H9 (cell line): ENCODE data around the gene IKZF1. TPM values are rescaled to one million over a fixed set of nuclear protein-coding genes. Genes with fewer than 3 reads are reported as not detected.

ENCODE experiments used
- DNase-seq: peaks from one replicate; pipeline ENCODE4 v3.0.0-alpha.2; 2017
- H2AFZ ChIP-seq: one replicate; pipeline ENCODE4 v1.6.1; 2013; ENCODE audit warnings: mild to moderate bottlenecking, low read length, control low read depth, moderate library complexity
- H2AK5ac ChIP-seq: 2 replicates; pipeline ENCODE4 v1.6.1; 2013; ENCODE audit warnings: low read length, control low read depth, mixed read lengths; ENCODE audit not compliant: insufficient read length
- H2BK120ac ChIP-seq: one replicate; pipeline ENCODE4 v1.6.1; 2013; ENCODE audit warnings: low read depth, mild to moderate bottlenecking, low read length, control low read depth, inconsistent platforms; ENCODE audit not compliant: poor library complexity, severe bottlenecking
- H2BK12ac ChIP-seq: 2 replicates; pipeline ENCODE4 v1.6.1; 2013; ENCODE audit warnings: low read length, control low read depth, mixed read lengths, low read depth; ENCODE audit not compliant: insufficient read length
- H2BK15ac ChIP-seq: 2 replicates; pipeline ENCODE4 v1.6.1; 2013; ENCODE audit warnings: low read depth, low read length, control low read depth
- H2BK20ac ChIP-seq: one replicate; pipeline ENCODE4 v1.6.1; 2013; ENCODE audit warnings: low read depth, mild to moderate bottlenecking, low read length, control low read depth, inconsistent platforms; ENCODE audit not compliant: poor library complexity, severe bottlenecking
- H2BK5ac ChIP-seq: 2 replicates; pipeline ENCODE4 v1.6.1; 2013; ENCODE audit warnings: low read length, control low read depth, mixed read lengths; ENCODE audit not compliant: insufficient read length
- H3K14ac ChIP-seq: 2 replicates; pipeline ENCODE4 v1.6.1; 2013; ENCODE audit warnings: low read length, control low read depth; ENCODE audit not compliant: insufficient read depth
- H3K18ac ChIP-seq: 2 replicates; pipeline ENCODE4 v1.6.1; 2013; ENCODE audit warnings: low read depth, mild to moderate bottlenecking, mixed read lengths, low read length, control low read depth; ENCODE audit not compliant: insufficient read length
- H3K23ac ChIP-seq: 2 replicates; pipeline ENCODE4 v1.6.1; 2013; ENCODE audit warnings: low read length, control low read depth, mixed read lengths, low read depth; ENCODE audit not compliant: insufficient read length
- H3K23me2 ChIP-seq: 2 replicates; pipeline ENCODE4 v1.6.1; 2013; ENCODE audit warnings: low read depth, mild to moderate bottlenecking, mixed read lengths, low read length, control low read depth; ENCODE audit not compliant: insufficient read length, poor library complexity, severe bottlenecking
- H3K27ac ChIP-seq: 2 replicates; pipeline ENCODE4 v1.5.1; 2013; ENCODE audit warnings: low read length, control low read depth, mixed read lengths, low read depth; ENCODE audit not compliant: insufficient read length
- H3K27me3 ChIP-seq: 2 replicates; pipeline ENCODE4 v1.6.1; 2013; ENCODE audit warnings: low read length, control low read depth, inconsistent platforms; ENCODE audit not compliant: insufficient read depth
- H3K4ac ChIP-seq: 2 replicates; pipeline ENCODE4 v1.6.1; 2013; ENCODE audit warnings: low read depth, mild to moderate bottlenecking, control low read depth, inconsistent platforms, low read length, moderate library complexity
- H3K4me1 ChIP-seq: 2 replicates; pipeline ENCODE4 v1.6.1; 2013; ENCODE audit warnings: low read length, control low read depth, inconsistent platforms; ENCODE audit not compliant: insufficient read depth
- H3K4me2 ChIP-seq: 2 replicates; pipeline ENCODE4 v1.6.1; 2013; ENCODE audit warnings: low read length, control low read depth, mixed read lengths; ENCODE audit not compliant: insufficient read length, insufficient read depth
- H3K56ac ChIP-seq: 2 replicates; pipeline ENCODE4 v1.6.1; 2013; ENCODE audit warnings: low read depth, mild to moderate bottlenecking, mixed read lengths, low read length, control low read depth; ENCODE audit not compliant: insufficient read length
- H3K79me1 ChIP-seq: 2 replicates; pipeline ENCODE4 v1.6.1; 2013; ENCODE audit warnings: low read depth, mild to moderate bottlenecking, moderate library complexity, low read length, control low read depth, inconsistent platforms; ENCODE audit not compliant: insufficient read depth, poor library complexity, severe bottlenecking
- H3K79me2 ChIP-seq: 2 replicates; pipeline ENCODE4 v1.6.1; 2013; ENCODE audit warnings: low read length, control low read depth, inconsistent platforms; ENCODE audit not compliant: insufficient read depth
- H3K9ac ChIP-seq: 2 replicates; pipeline ENCODE4 v1.6.1; 2013; ENCODE audit warnings: low read length, control low read depth, mixed read lengths; ENCODE audit not compliant: insufficient read length; ENCODE audit errors: extremely low read depth
- H3K9me3 ChIP-seq: one replicate; pipeline ENCODE4 v1.6.1; 2013; ENCODE audit warnings: low read depth, low read length, inconsistent platforms; ENCODE audit not compliant: control insufficient read depth
- H3T11ph ChIP-seq: one replicate; pipeline ENCODE4 v1.6.1; 2013; ENCODE audit warnings: mild to moderate bottlenecking, low read length, control low read depth, inconsistent platforms
- H4K20me1 ChIP-seq: one replicate; pipeline ENCODE4 v1.6.1; 2013; ENCODE audit not compliant: control insufficient read depth, insufficient read length, insufficient read depth
- H4K5ac ChIP-seq: 2 replicates; pipeline ENCODE4 v1.6.1; 2013; ENCODE audit warnings: low read depth, mild to moderate bottlenecking, mixed read lengths, low read length, control low read depth; ENCODE audit not compliant: insufficient read length
- H4K8ac ChIP-seq: replicated peaks from 2 replicates; pipeline ENCODE4 v1.6.1; 2013; ENCODE audit warnings: low read length, control low read depth, mixed read lengths, low read depth; ENCODE audit not compliant: insufficient read length
- H4K91ac ChIP-seq: 2 replicates; pipeline ENCODE4 v1.6.1; 2013; ENCODE audit warnings: low read depth, mild to moderate bottlenecking, moderate library complexity, mixed read lengths, low read length, control low read depth; ENCODE audit not compliant: insufficient read length
- H3K27ac Mint-ChIP-seq, 3 experiments: 2 replicates in 2 of 3; 3 replicates in 1 of 3; pipeline ENCODE4 v1.8.0; 2020 to 2021; ENCODE audit warnings: mixed read lengths in 3 of 3, mild to moderate bottlenecking in 1 of 3, moderate library complexity in 1 of 3
- H3K27me3 Mint-ChIP-seq: 2 replicates; pipeline ENCODE4 v1.8.0; 2021; ENCODE audit warnings: low read depth, mild to moderate bottlenecking, moderate library complexity, mixed read lengths
- H3K36me3 Mint-ChIP-seq, 3 experiments: 2 replicates in 2 of 3; 3 replicates in 1 of 3; pipeline ENCODE4 v1.8.0; 2020 to 2021; ENCODE audit warnings: low read depth in 3 of 3, mixed read lengths in 3 of 3; ENCODE audit not compliant: insufficient read depth in 1 of 3
- H3K4me1 Mint-ChIP-seq, 2 experiments: 2 replicates each; pipeline ENCODE4 v1.8.0; 2020; ENCODE audit warnings: mixed read lengths in 2 of 2
- H3K4me3 Mint-ChIP-seq, 2 experiments: 2 replicates in 1 of 2; 3 replicates in 1 of 2; pipeline ENCODE4 v1.8.0; 2020 to 2021; ENCODE audit warnings: mild to moderate bottlenecking in 2 of 2, mixed read lengths in 2 of 2, moderate library complexity in 1 of 2
- H3K9me3 Mint-ChIP-seq, 2 experiments: 2 replicates in 1 of 2; 3 replicates in 1 of 2; pipeline ENCODE4 v1.8.0; 2020; ENCODE audit warnings: mild to moderate bottlenecking in 2 of 2, mixed read lengths in 2 of 2, moderate library complexity in 1 of 2
- CTCF ChIP-seq: fragments of 200-600 bp; sonication (generic); conservative IDR thresholded peaks from 3 replicates; pipeline ENCODE4 v1.8.0; 2021; ENCODE audit warnings: antibody characterized with exemption, mild to moderate bottlenecking
- WGBS: extraction: QIAGEN DNeasy Blood & Tissue Kit; methylation state at CpG from one replicate; pipeline ENCODE4 v1.1.7; 2013; ENCODE audit warnings: missing lambda C conversion rate, low lambda C conversion rate, mixed read lengths; ENCODE audit not compliant: insufficient read length; ENCODE audit errors: extremely low coverage; 5-methylcytosine and 5-hydroxymethylcytosine counted together
- total RNA-seq: library from RNA; stranded (reverse); gene quantifications from 2 replicates; pipeline ENCODE4 v1.2.1, GENCODE V29; 2021

Gene IKZF1
- total RNA-seq, 1 experiment from 2014 or later, result 0.98 TPM

GRCh38 chr7:50296799-50297198, 7.7 kb upstream of the IKZF1 start:
- no peaks in the 10 kb centered on the region for H3K79me2 ChIP-seq
- WGBS, result no CpG with 5 or more reads among the region's 4 CpGs

More at GRCh38 chr7:50296799-50297198, 7.7 kb upstream of the IKZF1 start:
- no peak overlapping the region for H2BK120ac ChIP-seq
- H2BK20ac ChIP-seq, result no peak overlapping the region
- no peak overlapping the region for H3K27ac ChIP-seq
- H3K9ac ChIP-seq, result no peak overlapping the region
- H4K91ac ChIP-seq, result no peak overlapping the region
- H4K20me1 ChIP-seq, result no peaks in the 10 kb centered on the region
- H2BK5ac ChIP-seq, result no peak overlapping the region
- no peak overlapping the region for H2AK5ac ChIP-seq
- H3K4ac ChIP-seq, result no peak overlapping the region
- H3K27ac Mint-ChIP-seq, result no peak overlapping the region
- no peaks in the 10 kb centered on the region for H3K9me3 ChIP-seq
- H4K8ac ChIP-seq, result no peak overlapping the region
- H3K27me3 ChIP-seq, result no peaks in the 10 kb centered on the region
- H3T11ph ChIP-seq, result no peak overlapping the region
- H3K23ac ChIP-seq, result no peak overlapping the region
- no peaks in the 10 kb centered on the region for H3K9me3 Mint-ChIP-seq
- no peak overlapping the region for H2AFZ ChIP-seq
- no peaks in the 10 kb centered on the region for H3K4me1 Mint-ChIP-seq
- no peak overlapping the region for H3K4me2 ChIP-seq
- H4K5ac ChIP-seq, result no peak overlapping the region
- H3K79me1 ChIP-seq, result no peaks in the 10 kb centered on the region
- DNase-seq, result no peak
- TF ChIP-seq CTCF, result no peak
- no peaks in the 10 kb centered on the region for H3K36me3 Mint-ChIP-seq
- H3K27me3 Mint-ChIP-seq, result peaks cover 23% of the 10 kb centered on the region
- H3K18ac ChIP-seq, result no peak overlapping the region
- no peak overlapping the region for H3K56ac ChIP-seq
- H3K23me2 ChIP-seq, result no peaks in the 10 kb centered on the region
- H2BK12ac ChIP-seq, result no peak overlapping the region
- no peak overlapping the region for H3K4me3 Mint-ChIP-seq
- no peaks in the 10 kb centered on the region for H3K4me1 ChIP-seq
- H2BK15ac ChIP-seq, result no peak overlapping the region
- H3K14ac ChIP-seq, result no peak overlapping the region
